GM12878 (cell line): ENCODE results near the gene CACNG5. TPM values are rescaled to one million over a fixed set of nuclear protein-coding genes. Genes with fewer than 3 reads are reported as not detected.

Experiments
- ATAC-seq: fragments of 200-7000 bp; cut with Tn5 transposase; 3 replicates; pipeline ENCODE4 v1.9.1; 2020; ENCODE audit warnings: mild to moderate bottlenecking, moderate library complexity
- BruUV-seq: library from RNA; stranded (reverse); fragments of 400-500 nt; replicated peaks from 2 replicates; lab custom pipeline; 2021; lab: Mats Ljungman, UMichigan
- CTCF ChIA-PET: fragments of 300-600 bp; sonication (Branson Sonifier 250); formaldehyde crosslinking; extraction: SDS; loops from one replicate; lab custom pipeline; 2021; ENCODE audit warnings: inconsistent platforms; lab: Yijun Ruan, JAX
- POLR2A ChIA-PET: fragments of 350-600 bp; formaldehyde crosslinking; extraction: SDS; loops from one replicate; lab custom pipeline; 2021; ENCODE audit warnings: inconsistent platforms; lab: Charles Lee
- RAD21 ChIA-PET: fragments of 300-600 bp; sonication (Branson Sonifier 250); formaldehyde crosslinking; loops from one replicate; lab custom pipeline; 2023; ENCODE audit warnings: antibody characterized with exemption; ENCODE audit not compliant: unreplicated experiment; lab: Charles Lee
- SMC1A ChIA-PET: fragments of 300-600 bp; sonication (Branson Sonifier 250); formaldehyde crosslinking; loops from one replicate; lab custom pipeline; 2023; ENCODE audit not compliant: unreplicated experiment, uncharacterized antibody; lab: Charles Lee
- DNase-seq: peaks from one replicate; pipeline ENCODE4 v3.0.0-alpha.2; 2011; ENCODE audit warnings: low read depth, low spot score
- FAIRE-seq: peaks from 3 replicates; lab custom pipeline; 2011; peaks lifted over from hg19 to GRCh38; lab: Jason Lieb, UNC
- H2AFZ ChIP-seq: 2 replicates; pipeline ENCODE4 v1.6.0; 2011; ENCODE audit warnings: low read depth, low read length, control low read depth; ENCODE audit not compliant: control insufficient read depth
- H3K27ac ChIP-seq: 2 replicates; pipeline ENCODE4 v1.5.1; 2011; ENCODE audit warnings: control low read depth; ENCODE audit not compliant: control insufficient read depth, insufficient read depth
- H3K27me3 ChIP-seq, 2 experiments: replicated peaks in 1 of 2; 2 replicates each; pipeline versions ENCODE4 v1.6.0 to v1.6.1; 2011; ENCODE audit warnings: low read length in 1 of 2; ENCODE audit not compliant: control insufficient read depth in 2 of 2, insufficient read depth in 2 of 2
- H3K36me3 ChIP-seq, 2 experiments: 2 replicates each; pipeline ENCODE4 v1.5.1; 2011; ENCODE audit warnings: low read length in 1 of 2; ENCODE audit not compliant: control insufficient read depth in 2 of 2, insufficient read depth in 2 of 2
- H3K4me1 ChIP-seq: 2 replicates; pipeline ENCODE4 v1.6.1; 2011; ENCODE audit warnings: mild to moderate bottlenecking, low read length, moderate library complexity, mixed read lengths; ENCODE audit not compliant: control insufficient read depth, insufficient read depth
- H3K4me2 ChIP-seq: 2 replicates; pipeline ENCODE4 v1.6.0; 2011; ENCODE audit warnings: control low read depth; ENCODE audit not compliant: control insufficient read depth, insufficient read depth
- H3K4me3 ChIP-seq: fragments of 200-600 bp; sonication (generic); 2 replicates; pipeline ENCODE4 v1.5.1; 2016
- H3K79me2 ChIP-seq: 2 replicates; pipeline ENCODE4 v1.6.0; 2011; ENCODE audit warnings: low read length; ENCODE audit not compliant: control insufficient read depth, insufficient read depth
- H3K9ac ChIP-seq: 2 replicates; pipeline ENCODE4 v1.8.0; 2011; ENCODE audit warnings: low read length, control low read depth, mixed read lengths; ENCODE audit not compliant: control insufficient read depth, insufficient read depth
- H3K9me3 ChIP-seq: replicated peaks from 3 replicates; pipeline ENCODE4 v1.5.1; 2011; ENCODE audit warnings: mild to moderate bottlenecking, low read length; ENCODE audit not compliant: control insufficient read depth, insufficient read depth
- H4K20me1 ChIP-seq: 2 replicates; pipeline ENCODE4 v1.6.0; 2011; ENCODE audit not compliant: control insufficient read depth, insufficient read depth
- BACH1 ChIP-seq: fragments of 450-650 bp; IDR thresholded peaks from 2 replicates; pipeline ENCODE4 v1.6.1; 2017; ENCODE audit warnings: mild to moderate bottlenecking, borderline replicate concordance
- BCL3 ChIP-seq: IDR thresholded peaks from 2 replicates; pipeline ENCODE4 v1.6.1; 2011; ENCODE audit warnings: borderline replicate concordance, low read depth, mild to moderate bottlenecking, moderate library complexity, low read length; ENCODE audit not compliant: insufficient read depth, poor library complexity, severe bottlenecking
- CHD2 ChIP-seq: IDR thresholded peaks from 2 replicates; pipeline ENCODE4 v1.6.1; 2011; ENCODE audit warnings: low read depth, low read length, improper control_type of control experiment, borderline replicate concordance
- E2F4 ChIP-seq: IDR thresholded peaks from 2 replicates; pipeline ENCODE4 v1.6.1; 2012; ENCODE audit warnings: low read depth, low read length, improper control_type of control experiment
- ELK1 ChIP-seq: IDR thresholded peaks from 2 replicates; pipeline ENCODE4 v1.6.1; 2012; ENCODE audit warnings: low read depth, low read length, improper control_type of control experiment
- FOS ChIP-seq: IDR thresholded peaks from 3 replicates; pipeline ENCODE4 v1.6.1; 2011; ENCODE audit warnings: borderline replicate concordance; ENCODE audit not compliant: insufficient read length; ENCODE audit errors: extremely low read depth
- FOXK2 ChIP-seq: fragments of 450-650 bp; IDR thresholded peaks from 2 replicates; pipeline ENCODE4 v1.6.1; 2017; ENCODE audit warnings: mild to moderate bottlenecking, moderate library complexity
- NRF1 ChIP-seq: conservative IDR thresholded peaks from 2 replicates; pipeline ENCODE4 v1.6.1; 2011; ENCODE audit warnings: mild to moderate bottlenecking, low read depth, low read length, improper control_type of control experiment
- PAX8 ChIP-seq: fragments of 450-650 bp; IDR thresholded peaks from 2 replicates; pipeline ENCODE4 v1.6.1; 2017; ENCODE audit warnings: mild to moderate bottlenecking, moderate library complexity
- POLR2AphosphoS5 ChIP-seq: IDR thresholded peaks from 2 replicates; pipeline ENCODE4 v1.6.1; 2011; ENCODE audit warnings: mild to moderate bottlenecking, low read length, inconsistent platforms
- POU2F2 ChIP-seq: IDR thresholded peaks from 3 replicates; pipeline ENCODE4 v1.6.1; 2011; ENCODE audit warnings: low read depth, mild to moderate bottlenecking, low read length, borderline replicate concordance
- WGBS: methylation state at CpG from one replicate; pipeline ENCODE4 v1.1.6; 2016; ENCODE audit warnings: low lambda C conversion rate; ENCODE audit not compliant: insufficient replicate concordance, insufficient coverage; ENCODE audit errors: missing lambda C conversion rate; 5-methylcytosine and 5-hydroxymethylcytosine counted together
- in situ Hi-C: fragments of 300-500 bp; cut with MboI; formaldehyde crosslinking; loops from 9 replicates; pipeline ENCODE4 v1.14.3; 2018; ENCODE audit warnings: mixed read lengths
- intact Hi-C: fragments of 100-400 bp; cut with micrococcal nuclease; formaldehyde crosslinking; loops from one replicate; pipeline ENCODE4 v1.14.2; 2022; ENCODE audit not compliant: unreplicated experiment
- polyA plus RNA-seq, 11 experiments: library from polyadenylated mRNA; depleted of rRNA in 4 of 11; unstranded in 6 of 11; stranded (reverse) in 5 of 11; fragments of >200 nt; fragmentation: Nextera tagmentation in 4 of 11; fragmentation: Illumina TruSeq in 1 of 11; extraction: Ambion mirVana in 4 of 11; extraction: Trizol in 1 of 11; gene quantifications; 1 replicate in 1 of 11; 2 replicates in 10 of 11; pipeline versions ENCODE4 v1.2.1 to v1.2.3, GENCODE V29; 2011 to 2016; ENCODE audit warnings: inconsistent platforms in 2 of 11, missing spikeins in 2 of 11, low read depth in 1 of 11
- total RNA-seq, 4 experiments: library from RNA; depleted of rRNA in 3 of 4; stranded (reverse); fragments of >200 nt in 3 of 4; fragmentation: Illumina TruSeq in 1 of 4; extraction: Trizol in 1 of 4; gene quantifications; 2 replicates each; pipeline versions ENCODE4 v1.2.1 to v1.2.3, GENCODE V29; 2013 to 2021
- TF ChIP-seq, protein P1 (sequence below): IDR thresholded peaks from 2 replicates; pipeline ENCODE4 v1.6.1; 2011; ENCODE audit warnings: low read depth, low read length, improper control_type of control experiment, borderline replicate concordance
- TF ChIP-seq, protein P2 (sequence below): fragments of 450-650 bp; IDR thresholded peaks from 2 replicates; pipeline ENCODE4 v1.6.1; 2017; ENCODE audit warnings: mild to moderate bottlenecking, moderate library complexity

CACNG5 gene
- total and polyA plus RNA-seq, 10 of the 15 experiments (the other 5 are each of a cell fraction or from before 2014, with no cell fraction given), result not detected

GRCh38 chr17:66925811-66926500, 91.0 kb downstream of the CACNG5 start:
- H3K4me2 ChIP-seq, result no peak overlapping the region
- BruUV-seq, result no TSS peak
- 1% methylated on average over 8 of the region's 8 CpGs for WGBS
- no peaks in the 10 kb centered on the region for H3K79me2 ChIP-seq
- FAIRE-seq (no peak), ATAC-seq (no peak), DNase-seq (no peak)
- H3K4me3 ChIP-seq, result no peak overlapping the region
- H3K27ac ChIP-seq, result no peak overlapping the region
- TF ChIP-seq POU2F2 (no peak), BACH1 (no peak), FOXK2 (no peak), E2F4 (no peak), NRF1 (no peak), FOS (no peak), CHD2 (no peak), ELK1 (no peak), PAX8 (no peak), BCL3 (no peak), POLR2AphosphoS5 (no peak)
- TF ChIP-seq, protein P1, sequence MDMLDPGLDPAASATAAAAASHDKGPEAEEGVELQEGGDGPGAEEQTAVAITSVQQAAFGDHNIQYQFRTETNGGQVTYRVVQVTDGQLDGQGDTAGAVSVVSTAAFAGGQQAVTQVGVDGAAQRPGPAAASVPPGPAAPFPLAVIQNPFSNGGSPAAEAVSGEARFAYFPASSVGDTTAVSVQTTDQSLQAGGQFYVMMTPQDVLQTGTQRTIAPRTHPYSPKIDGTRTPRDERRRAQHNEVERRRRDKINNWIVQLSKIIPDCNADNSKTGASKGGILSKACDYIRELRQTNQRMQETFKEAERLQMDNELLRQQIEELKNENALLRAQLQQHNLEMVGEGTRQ, result no peak
- TF ChIP-seq, protein P2, sequence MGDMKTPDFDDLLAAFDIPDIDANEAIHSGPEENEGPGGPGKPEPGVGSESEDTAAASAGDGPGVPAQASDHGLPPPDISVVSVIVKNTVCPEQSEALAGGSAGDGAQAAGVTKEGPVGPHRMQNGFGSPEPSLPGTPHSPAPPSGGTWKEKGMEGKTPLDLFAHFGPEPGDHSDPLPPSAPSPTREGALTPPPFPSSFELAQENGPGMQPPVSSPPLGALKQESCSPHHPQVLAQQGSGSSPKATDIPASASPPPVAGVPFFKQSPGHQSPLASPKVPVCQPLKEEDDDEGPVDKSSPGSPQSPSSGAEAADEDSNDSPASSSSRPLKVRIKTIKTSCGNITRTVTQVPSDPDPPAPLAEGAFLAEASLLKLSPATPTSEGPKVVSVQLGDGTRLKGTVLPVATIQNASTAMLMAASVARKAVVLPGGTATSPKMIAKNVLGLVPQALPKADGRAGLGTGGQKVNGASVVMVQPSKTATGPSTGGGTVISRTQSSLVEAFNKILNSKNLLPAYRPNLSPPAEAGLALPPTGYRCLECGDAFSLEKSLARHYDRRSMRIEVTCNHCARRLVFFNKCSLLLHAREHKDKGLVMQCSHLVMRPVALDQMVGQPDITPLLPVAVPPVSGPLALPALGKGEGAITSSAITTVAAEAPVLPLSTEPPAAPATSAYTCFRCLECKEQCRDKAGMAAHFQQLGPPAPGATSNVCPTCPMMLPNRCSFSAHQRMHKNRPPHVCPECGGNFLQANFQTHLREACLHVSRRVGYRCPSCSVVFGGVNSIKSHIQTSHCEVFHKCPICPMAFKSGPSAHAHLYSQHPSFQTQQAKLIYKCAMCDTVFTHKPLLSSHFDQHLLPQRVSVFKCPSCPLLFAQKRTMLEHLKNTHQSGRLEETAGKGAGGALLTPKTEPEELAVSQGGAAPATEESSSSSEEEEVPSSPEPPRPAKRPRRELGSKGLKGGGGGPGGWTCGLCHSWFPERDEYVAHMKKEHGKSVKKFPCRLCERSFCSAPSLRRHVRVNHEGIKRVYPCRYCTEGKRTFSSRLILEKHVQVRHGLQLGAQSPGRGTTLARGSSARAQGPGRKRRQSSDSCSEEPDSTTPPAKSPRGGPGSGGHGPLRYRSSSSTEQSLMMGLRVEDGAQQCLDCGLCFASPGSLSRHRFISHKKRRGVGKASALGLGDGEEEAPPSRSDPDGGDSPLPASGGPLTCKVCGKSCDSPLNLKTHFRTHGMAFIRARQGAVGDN, result no peak
- CTCF ChIA-PET, result no interaction called here
- in situ Hi-C loops (no loop called here), intact Hi-C loops (no loop called here)
- H3K27me3 ChIP-seq, result no peaks in the 10 kb centered on the region; a peak in 1 of 4 replicates
- H3K9ac ChIP-seq, result no peak overlapping the region
- SMC1A ChIA-PET, result no interaction called here
- H3K36me3 ChIP-seq, result no peaks in the 10 kb centered on the region
- H3K4me1 ChIP-seq, result no peaks in the 10 kb centered on the region
- no peaks in the 10 kb centered on the region for H4K20me1 ChIP-seq
- H2AFZ ChIP-seq, result no peak overlapping the region
- RAD21 ChIA-PET, result no interaction called here
- POLR2A ChIA-PET, result no interaction called here
- H3K9me3 ChIP-seq, result no peaks in the 10 kb centered on the region
